GM18858 (cell line): Measurements from ENCODE around the gene ARHGAP26.
"Not testable (repeated sequence)": the region's sequence is repeated elsewhere in the genome, so short reads cannot be mapped to it uniquely, and the experiment has no call there.

Source experiments
- ATAC-seq: cut with Tn5 transposase; IDR thresholded peaks from one replicate; pipeline ENCODE4 v1.9.1; 2021; ENCODE audit not compliant: unreplicated experiment

The ARHGAP26 gene

DNA sequence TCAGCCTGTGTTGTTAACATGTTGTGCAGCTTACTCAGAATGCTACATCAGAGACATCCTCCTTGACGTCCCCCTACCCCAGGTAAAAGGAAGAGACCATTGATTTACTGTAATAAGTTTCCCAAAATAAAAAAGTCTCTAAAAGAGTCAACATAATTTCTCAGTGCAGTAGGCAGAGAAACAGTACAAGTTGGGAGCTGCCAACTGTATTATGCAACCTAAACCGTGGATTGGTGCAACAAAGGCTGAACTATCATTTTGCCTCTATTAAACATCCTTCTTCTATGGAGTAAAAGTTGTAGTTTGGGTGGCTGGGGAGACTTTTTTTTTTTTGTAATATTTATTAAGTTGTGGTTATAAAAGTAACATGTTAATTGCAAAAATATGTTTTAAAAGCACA is 425.3 kb downstream of the ARHGAP26 start:
- no peak for ATAC-seq

DNA sequence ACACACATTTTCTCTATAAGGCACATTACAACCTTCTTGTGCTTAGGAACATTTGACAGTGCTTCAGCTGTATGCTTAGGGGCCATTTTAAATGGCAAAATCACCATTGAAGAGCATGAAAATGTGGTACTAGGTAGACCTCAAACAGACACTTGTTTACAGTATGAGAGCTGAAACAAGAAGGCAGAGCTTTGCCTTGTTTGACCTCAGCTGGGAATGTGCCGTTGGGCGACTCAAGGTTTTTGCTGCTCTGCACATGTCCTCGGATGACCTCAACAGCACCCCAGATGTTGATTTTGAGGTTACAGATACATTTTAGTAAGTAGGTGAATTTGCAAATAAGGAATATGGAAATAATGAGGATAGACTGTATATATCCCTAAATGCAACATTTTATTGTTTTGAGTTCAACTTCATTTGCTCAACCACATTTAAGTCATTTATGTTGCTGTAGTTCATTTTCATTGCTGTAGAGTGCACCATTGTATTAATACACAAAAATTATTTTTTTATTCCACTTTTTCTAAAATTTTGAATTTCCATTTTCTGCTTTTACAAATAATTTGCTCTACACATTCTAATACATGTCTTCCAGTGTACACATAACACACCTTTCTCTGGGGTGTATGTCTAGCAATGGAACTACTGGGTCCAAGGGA is 426.6 kb downstream of the ARHGAP26 start:
- no peak for ATAC-seq

DNA sequence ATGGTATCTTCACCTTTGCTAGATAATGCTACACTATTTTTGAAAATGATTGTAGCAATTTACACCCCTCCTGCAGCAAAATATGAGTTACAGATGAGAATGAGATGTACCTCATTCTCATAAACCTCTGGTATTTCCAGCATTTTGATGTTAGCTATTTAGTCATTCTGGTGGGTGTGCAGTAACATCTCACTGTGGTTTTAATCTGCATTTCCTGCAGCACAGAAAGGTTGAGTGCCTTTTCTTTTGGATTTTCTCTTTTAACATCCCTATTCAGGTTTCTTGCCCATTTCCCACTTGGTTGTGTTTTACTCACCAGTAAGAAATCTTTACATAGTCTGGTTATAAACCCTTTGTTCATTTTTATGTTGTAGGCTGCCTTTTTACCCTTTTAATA is 427.1 kb downstream of the ARHGAP26 start:
- ATAC-seq: no peak

DNA sequence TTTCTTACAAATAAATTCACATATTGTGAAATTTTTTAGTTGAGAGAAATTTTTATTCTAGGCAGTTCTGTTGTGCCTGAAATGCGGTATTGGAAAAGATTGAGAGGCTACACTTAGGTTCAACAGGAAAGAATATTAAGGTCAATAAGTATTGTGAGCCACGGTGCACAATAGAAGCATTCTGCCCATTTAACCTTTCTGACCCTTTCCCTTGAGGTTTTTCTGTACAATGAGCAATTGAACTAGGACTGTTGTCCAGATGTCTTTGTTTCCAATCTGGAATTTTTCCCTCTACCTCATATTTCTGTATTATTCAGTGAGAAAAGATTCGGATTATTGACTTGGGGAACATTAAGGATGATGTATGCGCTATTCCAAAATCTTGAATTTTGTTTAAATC is 428.2 kb downstream of the ARHGAP26 start:
- ATAC-seq: no peak

DNA sequence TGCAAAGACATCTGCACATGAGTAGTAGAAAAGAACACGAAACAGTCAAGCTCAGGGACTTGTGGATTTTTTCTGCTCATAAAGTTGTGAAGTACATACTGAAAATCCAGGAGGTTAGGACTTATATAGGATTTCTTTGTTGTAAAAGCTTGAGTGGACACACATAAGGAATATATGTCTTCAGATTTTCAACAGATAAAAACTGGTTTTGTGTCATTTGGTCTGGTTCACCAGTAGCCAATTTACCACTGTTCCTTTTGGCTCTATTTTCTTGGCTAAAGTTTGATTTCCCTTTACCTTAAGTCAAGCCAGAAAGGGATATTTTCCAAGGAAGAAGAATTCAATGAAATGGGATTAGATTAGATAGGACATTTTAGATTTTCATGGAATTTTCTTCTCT is 429.0 kb downstream of the ARHGAP26 start:
- no peak for ATAC-seq

DNA sequence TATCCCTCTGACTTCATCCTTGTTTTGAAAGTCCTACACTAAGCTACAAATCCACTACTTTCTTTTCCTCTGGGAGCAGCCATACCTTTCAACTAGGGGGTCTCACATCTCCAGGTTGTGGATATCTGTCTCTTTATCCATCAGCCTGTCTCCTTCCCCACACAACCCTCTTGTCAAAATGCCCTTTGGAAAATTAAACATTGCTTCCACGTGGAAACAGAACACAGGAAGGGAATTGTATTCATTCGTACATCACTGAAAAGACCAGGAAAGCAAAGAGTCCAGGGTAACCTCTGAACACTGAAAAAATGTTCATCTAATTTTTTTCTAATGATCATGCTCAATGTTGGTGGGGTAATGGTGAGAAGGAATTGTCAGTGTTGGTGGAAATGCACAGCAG is 429.7 kb downstream of the ARHGAP26 start:
- no peak for ATAC-seq

DNA sequence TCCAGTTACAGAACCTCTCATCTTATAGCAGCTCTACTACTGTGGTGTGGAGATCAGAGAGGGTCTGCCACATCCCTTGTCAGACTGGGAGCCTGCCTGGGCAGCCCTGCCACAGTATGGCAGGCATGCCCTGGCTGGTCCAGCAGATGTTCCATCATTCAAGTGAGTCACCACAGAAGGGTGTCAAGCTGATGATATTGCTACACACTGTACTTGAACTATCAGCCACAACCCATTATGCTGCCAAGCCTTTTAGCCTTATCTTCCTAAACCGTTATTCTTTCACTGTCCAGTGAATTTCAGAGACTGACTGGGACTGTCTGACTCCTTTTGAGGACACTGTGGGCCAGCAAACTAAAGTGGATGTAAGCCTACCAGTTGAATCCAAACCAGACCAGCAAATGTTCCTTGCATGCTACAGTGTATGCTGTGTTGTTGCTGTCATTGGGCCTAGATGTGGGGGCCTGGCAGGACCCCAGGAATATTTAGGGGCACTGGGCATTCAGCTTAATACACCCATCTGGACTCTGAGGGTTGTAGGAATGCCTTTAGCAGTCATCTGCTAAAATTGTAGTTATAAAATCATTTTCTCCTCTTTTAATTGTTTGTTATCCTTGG is 430.7 kb downstream of the ARHGAP26 start:
- no peak for ATAC-seq

DNA sequence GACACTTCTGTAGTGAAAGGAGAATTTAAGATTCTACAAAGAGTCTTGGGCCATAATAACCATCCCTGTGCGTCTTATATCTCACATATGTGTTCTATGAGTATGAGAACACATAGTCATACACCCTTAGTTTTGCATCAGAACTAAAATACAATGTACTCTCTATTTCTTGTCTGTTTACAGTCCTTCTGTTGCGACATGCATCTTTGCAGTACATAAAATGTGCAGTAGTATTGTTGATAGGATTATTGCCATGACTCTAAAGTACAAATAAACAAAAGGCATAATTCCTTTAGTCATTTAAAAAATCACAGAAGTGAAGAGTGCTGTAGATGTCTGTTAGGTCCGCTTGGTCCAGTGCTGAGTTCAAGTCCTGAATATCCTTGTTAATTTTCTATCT is 431.4 kb downstream of the ARHGAP26 start:
- no peak for ATAC-seq

DNA sequence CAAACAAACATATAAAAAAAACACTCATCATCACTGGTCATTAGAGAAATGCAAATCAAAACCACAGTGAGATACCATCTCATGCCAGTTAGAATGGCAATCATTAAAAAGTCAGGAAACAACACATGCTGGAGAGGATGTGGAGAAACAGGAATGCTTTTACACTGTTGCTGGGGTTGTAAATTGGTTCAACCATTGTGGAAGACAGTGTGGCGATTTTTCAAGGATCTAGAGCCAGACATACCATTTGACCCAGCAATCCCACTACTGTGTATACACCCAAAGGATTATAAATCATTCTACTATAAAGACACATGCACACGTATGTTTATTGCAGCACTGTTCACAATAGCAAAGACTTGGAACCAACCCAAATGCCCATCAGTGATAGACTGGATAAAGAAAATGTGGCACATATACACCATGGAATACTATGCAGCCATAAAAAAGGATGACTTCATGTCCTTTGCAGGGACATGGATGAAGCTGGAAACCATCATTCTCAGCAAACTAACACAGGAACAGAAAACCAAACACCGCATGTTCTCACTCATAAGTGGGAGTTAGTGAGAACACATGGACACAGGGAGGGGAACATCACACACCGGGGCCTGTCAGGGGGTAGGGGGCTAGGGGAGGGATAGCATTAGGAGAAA is 433.3 kb downstream of the ARHGAP26 start:
- not testable (repeated sequence) for ATAC-seq

DNA sequence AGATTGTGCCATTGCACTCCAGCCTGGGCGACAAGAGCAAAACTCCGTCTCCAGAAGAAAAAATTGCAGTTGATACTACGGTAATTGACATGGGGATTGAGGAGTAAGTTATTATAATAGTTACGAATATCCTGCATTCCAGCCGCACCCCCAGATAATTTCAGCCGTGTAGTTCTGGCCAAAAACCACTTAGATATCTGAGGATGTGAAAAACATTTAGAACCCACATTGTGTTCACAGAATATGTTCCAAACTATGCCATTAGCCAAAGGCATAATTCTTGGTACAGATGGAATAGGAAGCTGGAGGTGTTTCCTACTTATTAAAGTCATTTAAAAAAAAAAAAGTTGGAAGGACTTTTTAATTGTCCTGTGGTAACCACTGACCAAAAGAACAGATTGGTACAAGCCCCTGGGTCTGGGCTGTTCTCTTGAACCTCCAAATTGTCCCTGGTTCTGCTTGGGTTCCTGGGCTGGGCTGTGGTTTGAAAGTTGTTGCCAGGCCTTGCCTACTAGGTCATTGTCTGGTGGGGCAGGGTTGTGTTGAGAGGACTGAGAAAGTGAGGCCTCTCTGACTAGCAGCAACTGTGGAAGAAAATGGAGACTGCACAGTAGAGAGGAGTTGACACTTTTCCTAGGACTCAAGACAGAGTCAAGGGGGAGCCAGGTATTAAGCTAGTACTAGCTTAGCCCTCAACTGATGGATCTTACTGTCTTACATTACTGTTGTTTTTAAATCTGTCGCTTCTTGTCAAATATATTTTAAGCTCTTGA is 434.5 kb downstream of the ARHGAP26 start:
- ATAC-seq: no peak

DNA sequence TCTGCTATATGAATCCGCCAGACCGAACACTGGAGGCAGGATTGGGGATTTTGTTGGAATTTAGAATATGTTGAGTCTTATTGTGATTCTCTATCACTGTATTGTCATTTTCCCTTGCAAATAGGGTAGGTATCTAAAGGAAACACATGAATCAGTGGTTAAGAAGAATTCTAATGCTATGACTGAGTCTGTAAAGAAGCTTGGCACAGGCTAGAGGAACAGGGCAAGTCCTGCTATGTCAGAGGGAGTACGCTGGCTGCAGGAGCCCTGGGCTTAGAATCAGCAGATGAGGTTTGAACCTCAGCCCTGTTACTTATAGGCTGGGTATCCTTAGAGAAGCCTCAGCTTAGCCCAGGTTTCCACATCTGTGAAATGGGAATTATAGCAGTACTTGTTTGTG is 435.2 kb downstream of the ARHGAP26 start:
- ATAC-seq: no peak

DNA sequence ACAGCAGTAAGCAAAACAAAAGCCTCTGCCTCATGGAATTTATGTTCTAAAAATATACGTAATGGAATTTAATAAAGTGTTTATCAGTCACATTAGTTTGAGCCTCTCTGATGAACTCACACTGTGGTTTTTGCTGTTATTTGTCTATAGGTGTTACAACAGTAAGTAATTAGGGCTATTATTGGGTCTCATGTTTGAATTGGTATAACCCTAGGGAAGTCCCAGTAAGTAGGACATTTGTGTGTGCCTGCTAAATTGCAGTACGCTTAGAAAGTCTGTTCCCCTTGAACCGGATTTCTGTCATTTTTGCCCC is 435.7 kb downstream of the ARHGAP26 start:
- no peak for ATAC-seq

DNA sequence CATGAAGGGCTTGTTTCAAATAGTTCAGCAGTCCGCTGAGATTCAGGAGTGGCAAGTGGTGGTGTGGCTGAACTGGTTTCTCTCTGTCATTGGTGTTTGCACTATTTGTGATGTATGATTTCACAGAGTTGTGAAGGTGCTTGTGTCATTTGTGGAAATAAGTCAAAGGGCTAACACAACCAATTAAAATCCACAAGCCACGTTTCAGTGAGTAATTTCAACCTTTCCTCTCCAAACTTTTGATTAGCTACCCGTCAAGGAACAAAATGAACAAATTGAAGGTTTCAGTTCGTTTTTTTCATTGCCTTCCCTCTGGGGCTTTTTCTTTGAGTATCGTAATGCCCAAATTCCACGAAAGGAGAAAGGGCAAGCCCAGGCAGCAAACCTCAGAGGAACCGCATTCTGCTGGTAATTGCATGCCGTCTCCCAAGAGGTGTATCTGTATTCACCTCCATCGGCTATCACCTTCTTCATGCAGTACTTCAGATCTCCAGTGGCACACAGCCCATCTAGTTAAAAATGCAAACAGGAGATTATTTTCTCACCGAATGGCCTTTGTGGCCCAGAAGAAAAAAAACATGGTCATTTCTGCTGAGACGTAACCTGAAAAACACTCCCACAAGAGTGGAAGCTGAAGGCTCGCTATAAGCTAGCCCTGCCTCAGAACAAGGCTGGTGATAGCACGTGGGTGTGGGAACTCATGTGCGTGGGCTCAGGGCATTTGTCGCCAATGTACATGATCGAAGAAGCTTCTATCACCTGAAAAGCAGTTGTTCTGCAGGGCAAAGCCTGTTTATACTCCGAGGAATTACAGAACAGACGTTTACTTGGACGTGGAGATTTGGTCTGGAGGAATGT is 436.2 kb downstream of the ARHGAP26 start:
- ATAC-seq: peak; percentile 44

DNA sequence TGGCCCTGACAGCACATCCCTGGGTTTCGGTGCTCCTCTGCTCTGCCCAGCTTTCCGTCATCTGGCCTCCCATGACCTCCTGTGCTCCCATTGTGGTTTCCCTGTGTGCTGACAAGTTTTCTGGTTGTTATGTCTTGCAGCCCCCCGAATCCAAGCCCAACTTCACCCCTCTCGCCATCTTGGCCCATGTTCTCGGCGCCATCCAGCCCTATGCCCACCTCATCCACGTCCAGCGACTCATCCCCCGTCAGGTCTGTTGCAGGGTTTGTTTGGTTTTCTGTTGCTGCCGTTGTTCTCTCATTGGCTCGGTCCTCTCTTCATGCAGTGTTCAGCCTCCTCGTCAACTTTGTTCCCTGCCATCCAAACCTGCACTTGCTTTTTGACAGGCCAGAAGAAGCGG is 436.9 kb downstream of the ARHGAP26 start:
- ATAC-seq: no peak

DNA sequence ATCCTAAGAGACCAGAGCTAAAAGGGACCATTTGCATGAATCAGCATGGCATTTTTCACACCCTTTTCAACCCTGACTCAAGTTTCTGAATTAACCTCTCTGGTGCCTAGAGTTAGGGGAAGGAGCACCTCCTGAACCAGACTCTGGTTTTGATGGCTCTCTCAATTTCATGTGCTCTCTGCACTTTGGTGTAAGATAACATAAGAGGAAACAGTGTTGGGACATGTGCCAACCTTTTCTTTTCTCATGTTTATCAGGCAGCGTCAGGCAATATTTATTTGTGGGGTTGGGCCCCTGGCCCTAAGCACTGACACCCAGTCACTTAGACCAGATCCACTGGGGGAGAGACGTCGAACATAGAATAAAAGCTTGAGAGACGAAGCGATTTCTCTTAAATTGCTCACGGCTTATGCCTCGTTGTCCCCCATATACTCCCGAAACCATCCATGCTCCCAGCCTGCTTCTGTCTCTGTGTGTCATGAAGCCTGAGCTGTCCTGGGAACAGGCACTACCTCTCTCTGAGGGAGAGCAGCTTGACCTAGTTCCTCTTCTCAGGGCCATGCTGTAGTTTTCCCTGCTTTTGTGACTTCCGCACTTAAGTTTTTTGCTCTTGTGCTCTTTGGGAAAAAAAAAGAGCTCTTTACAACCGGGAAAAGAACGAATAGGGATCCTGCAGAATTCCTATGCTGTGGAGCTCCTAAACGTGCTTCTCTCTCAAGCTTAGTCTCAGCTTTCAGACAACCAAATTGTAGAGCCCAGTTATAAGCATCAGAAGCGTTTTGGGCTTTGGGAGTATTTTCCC is 437.6 kb downstream of the ARHGAP26 start:
- no peak for ATAC-seq

DNA sequence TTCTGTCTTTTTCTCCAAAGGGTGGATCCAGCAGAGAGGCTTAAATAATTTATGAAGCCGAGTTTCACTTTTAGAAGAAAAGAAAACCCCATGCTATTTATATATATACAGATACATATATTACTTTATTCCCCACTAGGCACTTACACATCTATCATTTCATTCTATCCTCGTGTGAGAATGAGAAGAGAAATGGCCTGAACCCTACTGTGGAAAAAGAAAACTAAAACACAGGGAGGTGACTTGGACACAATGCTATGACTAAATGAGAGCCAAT is 438.1 kb downstream of the ARHGAP26 start:
- no peak for ATAC-seq

DNA sequence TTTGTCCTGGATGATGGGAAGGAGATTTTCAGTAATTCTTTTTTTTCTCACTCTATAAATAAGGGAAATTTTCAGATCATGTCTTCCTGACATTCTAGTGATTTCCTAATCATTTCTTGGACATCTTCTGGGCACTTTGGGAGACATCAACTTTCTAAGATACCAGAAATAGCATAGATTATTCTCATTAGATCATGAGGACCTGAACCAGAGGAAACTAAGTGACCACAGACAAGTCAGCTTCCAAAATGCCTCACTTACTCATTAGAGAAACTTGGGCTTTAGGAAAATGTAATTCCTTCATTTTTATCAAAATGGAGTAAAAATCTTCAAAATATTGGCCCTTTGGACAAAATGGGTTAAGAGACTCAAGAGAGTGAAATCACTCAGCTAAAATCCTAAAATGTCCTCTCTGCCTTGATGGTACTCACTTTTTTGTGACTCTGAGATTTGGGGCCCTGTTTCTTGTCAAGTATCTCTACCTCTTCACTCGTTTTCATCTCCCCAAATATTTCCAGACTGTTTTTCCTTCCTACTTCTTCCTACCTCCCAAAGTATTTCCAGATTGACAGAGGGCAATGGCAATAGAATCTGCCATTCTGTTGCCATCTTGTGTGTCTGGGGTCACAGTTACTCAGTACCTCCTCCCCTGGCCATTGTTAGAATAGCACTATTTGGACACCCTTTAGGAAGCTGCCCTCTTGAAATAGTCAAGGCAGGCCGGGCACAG is 438.8 kb downstream of the ARHGAP26 start:
- ATAC-seq: no peak

DNA sequence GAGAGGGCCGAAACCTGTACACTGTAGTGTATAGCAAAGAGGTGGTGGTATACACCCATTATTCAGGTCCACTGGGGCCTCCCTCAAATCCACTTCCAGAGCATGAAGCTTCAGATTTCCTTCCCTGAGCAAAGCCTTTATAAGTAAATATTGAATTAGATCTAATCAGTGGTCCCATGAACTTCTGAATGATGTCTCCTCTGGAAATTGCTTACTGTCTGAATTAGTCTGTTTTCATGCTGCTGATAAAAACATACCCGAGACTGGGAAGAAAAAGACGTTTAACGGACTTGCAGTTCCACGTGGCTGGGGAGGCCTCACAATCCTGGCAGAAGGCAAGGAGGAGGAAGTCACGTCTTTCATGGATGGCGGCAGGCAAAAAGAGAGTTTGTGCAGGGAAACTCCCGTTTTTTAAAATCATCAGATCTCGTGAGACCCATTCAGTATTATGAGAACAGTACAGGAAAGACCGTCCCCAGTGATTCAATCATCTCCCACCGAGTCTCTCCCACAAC is 439.8 kb downstream of the ARHGAP26 start:
- ATAC-seq: no peak

DNA sequence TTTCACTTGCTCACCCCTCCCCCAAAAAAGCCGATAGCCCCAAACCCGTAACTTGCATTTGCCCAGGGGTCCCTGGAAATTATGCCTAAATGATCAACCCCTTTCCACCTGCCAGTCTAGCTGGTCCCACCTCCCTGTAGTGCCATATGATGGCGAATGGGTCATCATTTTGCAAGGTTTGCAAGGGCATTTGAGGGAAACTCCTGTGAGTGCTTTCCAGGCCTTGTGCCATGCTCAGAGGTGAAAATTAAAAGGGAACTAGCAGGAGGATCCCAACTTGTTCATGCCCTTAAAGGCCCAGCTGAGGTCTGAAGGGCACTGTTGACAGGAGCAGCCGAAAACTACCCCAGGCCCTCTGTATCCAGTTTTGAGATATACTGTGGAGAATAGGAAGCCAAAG is 440.4 kb downstream of the ARHGAP26 start:
- ATAC-seq: no peak

DNA sequence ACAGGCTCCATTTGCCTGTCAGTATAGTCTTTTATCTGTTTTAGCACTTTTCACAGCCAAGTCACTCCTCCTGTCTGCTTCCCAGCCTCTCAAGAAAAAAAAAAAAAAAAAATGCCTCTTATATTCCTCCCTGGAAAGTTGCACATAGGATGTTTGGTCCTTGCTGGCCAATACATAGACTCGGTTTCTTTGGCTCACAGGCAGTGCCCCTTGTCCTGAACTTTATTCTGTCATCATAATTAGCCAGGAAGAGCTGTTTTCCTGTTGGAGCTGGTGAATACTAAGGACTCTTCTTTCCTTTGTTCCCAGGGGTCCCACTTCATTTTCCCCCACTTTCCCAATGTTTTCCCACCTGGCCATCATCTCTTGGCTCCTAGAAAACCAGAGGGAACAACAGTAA is 442.1 kb downstream of the ARHGAP26 start:
- no peak for ATAC-seq
